SJCRH30 (cell line): ENCODE data around the gene IL11. TPM values are rescaled to one million over a fixed set of nuclear protein-coding genes. Genes with fewer than 3 reads are reported as not detected.

Experiments used
- DNase-seq, 2 experiments: peaks; one replicate each; pipeline ENCODE4 v3.0.0-alpha.2; 2015 to 2020
- H3K27ac ChIP-seq: fragments of 250-450 bp; sonication (Bioruptor Pico); 2 replicates; pipeline ENCODE4 v1.5.1; 2020; ENCODE audit warnings: mild to moderate bottlenecking, moderate library complexity
- H3K27me3 ChIP-seq: fragments of 250-450 bp; sonication (Bioruptor Pico); 2 replicates; pipeline ENCODE4 v1.5.1; 2020; ENCODE audit warnings: mild to moderate bottlenecking, moderate library complexity
- H3K36me3 ChIP-seq: fragments of 250-450 bp; sonication (Bioruptor Pico); 2 replicates; pipeline ENCODE4 v1.5.1; 2020; ENCODE audit warnings: mild to moderate bottlenecking, moderate library complexity
- H3K4me1 ChIP-seq: fragments of 250-450 bp; sonication (Bioruptor Pico); 2 replicates; pipeline ENCODE4 v1.5.1; 2020; ENCODE audit warnings: mild to moderate bottlenecking, moderate library complexity
- H3K4me3 ChIP-seq: fragments of 250-450 bp; sonication (Bioruptor Pico); 2 replicates; pipeline ENCODE4 v1.5.1; 2020; ENCODE audit warnings: mild to moderate bottlenecking, moderate library complexity
- H3K9me3 ChIP-seq: fragments of 250-450 bp; sonication (Bioruptor Pico); replicated peaks from 2 replicates; pipeline ENCODE4 v1.5.1; 2020; ENCODE audit warnings: mild to moderate bottlenecking, moderate library complexity
- total RNA-seq: library from RNA; depleted of rRNA; stranded (reverse); fragments of >200 nt; shearing (Covaris generic); gene quantifications from 2 replicates; pipeline ENCODE4 v1.2.3, GENCODE V29; 2014

IL11 gene
- total RNA-seq, 1 experiment from 2014 or later = 17.8 TPM

DNA sequence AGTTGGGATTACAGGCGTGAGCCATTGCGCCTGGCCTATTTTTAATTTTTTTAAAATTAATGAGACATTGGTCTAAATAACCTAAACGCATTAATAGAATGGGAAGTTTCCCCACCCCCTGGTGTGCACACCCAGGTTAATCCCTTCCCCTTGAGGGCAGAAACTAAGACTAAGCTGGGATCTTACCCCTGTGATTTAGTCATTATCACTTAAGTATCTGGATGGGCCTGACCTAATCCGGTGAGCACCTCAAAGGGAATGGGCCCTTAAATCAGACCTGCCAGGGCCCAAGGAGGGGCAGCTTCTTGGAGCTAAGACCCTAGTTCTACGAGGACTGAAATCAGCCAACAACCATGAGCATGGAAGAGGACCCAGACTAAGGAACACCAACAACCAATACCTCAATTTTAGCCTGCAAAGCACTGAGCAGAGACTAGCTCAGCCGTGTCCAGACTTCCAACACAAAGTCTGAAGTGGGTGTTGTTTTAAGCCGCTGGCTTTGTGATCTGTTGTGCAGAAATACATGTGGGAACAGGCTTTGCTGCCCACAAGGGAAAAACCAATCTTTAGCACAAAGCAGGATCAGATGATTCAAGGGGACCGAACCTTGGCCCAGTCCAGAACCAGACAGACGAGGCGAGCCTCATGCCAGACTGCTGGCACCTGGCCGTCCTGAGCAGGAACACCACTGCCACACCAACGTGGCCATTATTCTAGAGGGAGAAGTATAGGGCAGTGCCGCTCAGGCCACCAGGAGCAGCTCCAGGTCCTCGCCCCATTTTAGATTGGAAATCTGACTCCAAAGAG is 30.2 kb upstream of the IL11 start:
- Histone ChIP-seq H3K27ac (no peak overlapping the region), H3K9me3 (no peaks in the 10 kb centered on the region), H3K36me3 (peaks cover 42% of the 10 kb centered on the region), H3K4me3 (no peak overlapping the region), H3K27me3 (no peaks in the 10 kb centered on the region), H3K4me1 (no peaks in the 10 kb centered on the region)
- DNase-seq = no peak

DNA sequence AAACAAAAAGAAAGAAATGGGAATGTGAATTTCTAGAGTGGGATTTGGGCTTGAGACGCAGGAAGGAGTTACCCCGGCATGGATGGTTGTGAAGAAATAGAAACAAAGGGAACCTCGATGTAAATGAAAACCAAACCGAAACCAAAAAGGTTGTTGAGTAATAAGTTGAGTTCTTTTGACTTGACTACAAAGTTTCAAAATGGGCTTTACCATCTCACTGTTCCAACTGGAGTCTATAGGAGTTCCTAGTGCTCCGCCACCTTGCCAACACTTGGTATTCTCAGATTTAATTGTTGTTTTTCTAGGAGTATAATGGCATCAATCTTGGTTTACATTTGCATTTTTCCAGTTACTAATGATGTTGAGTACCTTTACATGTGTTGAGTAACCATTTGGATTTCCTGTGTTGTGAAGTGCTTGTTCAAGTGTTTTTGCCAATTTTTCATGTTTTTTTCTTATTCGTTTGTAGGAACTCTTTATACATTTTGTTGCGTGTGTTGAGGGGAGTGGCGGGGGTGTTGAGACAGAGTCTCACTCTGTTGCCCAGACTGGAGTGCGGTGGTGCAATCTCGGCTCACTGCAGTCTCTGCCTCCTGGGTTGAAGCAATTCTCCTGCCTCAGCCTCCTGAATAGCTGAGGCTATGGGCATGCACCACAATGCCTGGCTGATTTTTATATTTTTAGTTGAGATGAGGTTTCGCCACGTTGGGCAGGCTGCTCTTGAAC is 28.1 kb upstream of the IL11 start:
- Histone ChIP-seq H3K4me1 (no peaks in the 10 kb centered on the region), H3K27ac (no peak overlapping the region), H3K4me3 (no peak overlapping the region), H3K9me3 (no peaks in the 10 kb centered on the region), H3K36me3 (peaks cover 28% of the 10 kb centered on the region), H3K27me3 (no peaks in the 10 kb centered on the region)
- no peak for DNase-seq

DNA sequence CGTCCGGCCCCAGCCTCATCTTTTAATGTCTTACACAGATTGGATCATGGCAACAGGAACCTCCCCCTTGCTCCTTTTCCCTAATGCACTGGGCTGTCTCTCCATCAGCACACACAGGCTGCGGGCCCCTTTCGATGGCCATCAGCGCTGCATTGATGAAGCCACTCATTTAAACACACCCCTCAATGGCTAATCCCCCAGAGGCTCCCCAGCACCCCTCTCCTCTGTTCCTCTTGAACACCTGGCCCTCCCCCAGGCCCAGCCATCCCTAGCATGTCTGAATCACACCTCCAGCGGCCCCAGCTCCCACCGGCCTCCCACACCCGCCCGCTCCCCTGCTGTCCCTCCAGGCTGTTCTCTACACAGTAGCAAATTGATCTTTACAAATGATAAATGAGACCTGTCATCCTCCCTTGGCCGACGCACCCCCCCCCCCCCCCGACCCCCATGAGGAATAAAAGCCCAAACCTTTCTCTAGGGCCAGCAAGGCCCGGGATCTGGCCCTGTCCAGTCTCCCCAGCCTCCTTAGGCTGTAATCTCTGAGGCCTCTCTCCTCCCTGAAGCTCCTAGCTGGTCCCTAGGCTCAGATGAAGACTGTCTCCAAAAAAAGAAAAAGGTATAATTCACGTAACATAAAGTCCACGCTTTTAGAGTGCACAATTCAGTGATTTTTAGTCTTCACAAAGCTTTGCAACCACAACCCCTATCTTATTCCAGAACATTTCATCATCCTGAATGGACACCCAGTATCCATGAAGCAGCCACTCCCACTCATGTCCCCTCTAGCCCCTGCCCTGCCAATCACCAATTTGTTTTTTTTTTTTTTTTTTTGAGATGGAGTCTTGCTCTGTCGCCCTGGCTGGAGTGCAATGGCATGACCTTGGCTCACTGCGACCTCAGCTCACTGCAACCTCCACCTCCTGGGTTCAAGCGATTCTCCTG is 22.8 kb upstream of the IL11 start:
- H3K27me3 ChIP-seq = no peaks in the 10 kb centered on the region

DNA sequence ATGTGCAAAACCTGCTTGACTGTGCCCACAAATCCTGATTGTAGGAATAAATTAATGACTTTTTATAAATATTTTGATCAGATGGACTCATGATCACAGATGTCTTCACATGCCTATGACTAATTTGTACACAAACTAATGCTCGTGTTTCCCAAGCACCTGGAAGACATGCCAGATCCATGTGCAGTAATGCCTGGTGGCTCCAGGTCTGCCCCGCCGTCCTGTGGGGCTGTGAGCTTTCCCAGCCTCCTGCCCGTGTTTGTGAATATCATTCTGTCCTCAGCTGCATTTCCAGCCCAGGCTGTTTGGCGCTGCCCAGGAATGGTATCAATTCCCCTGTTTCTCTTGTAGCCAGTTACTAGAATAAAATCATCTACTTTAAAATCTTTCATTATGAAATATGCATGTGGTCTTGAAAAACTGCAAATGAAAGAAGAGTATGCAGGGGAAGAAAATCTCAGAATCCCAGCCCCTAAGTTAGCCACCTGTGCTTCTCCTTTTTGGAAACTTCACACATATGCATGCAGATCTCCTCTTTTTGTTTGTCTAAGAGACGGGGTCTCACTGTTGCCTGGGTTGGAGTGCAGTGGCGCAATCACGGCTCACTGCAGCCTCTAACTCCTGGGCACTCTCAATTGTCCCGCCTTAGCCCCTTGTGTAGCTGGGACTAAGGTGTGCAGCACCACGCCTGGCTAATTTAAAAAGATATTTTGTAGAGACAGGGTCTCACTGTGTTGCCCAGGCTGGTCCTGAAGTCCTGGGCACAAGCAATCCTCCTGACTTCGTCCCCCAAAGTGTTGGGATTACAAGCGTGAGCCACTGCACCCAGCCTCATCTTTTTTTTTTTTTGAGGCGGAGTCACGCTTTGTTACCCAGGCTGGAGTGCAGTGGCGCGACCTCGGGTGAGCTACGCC is 21.7 kb upstream of the IL11 start:
- Histone ChIP-seq H3K4me3 (no peak overlapping the region), H3K27ac (no peak overlapping the region), H3K27me3 (no peaks in the 10 kb centered on the region), H3K9me3 (no peaks in the 10 kb centered on the region), H3K36me3 (peaks cover 35% of the 10 kb centered on the region), H3K4me1 (peaks cover 15% of the 10 kb centered on the region)
- DNase-seq = no peak

More for the DNA sequence above, 22.8 kb upstream of the IL11 start:
- Histone ChIP-seq H3K27ac (no peak overlapping the region), H3K36me3 (peaks cover 23% of the 10 kb centered on the region), H3K4me1 (peaks cover 3% of the 10 kb centered on the region; the same call in 1 of the 2 replicates), H3K4me3 (no peak overlapping the region), H3K9me3 (no peaks in the 10 kb centered on the region)
- no peak for DNase-seq

DNA sequence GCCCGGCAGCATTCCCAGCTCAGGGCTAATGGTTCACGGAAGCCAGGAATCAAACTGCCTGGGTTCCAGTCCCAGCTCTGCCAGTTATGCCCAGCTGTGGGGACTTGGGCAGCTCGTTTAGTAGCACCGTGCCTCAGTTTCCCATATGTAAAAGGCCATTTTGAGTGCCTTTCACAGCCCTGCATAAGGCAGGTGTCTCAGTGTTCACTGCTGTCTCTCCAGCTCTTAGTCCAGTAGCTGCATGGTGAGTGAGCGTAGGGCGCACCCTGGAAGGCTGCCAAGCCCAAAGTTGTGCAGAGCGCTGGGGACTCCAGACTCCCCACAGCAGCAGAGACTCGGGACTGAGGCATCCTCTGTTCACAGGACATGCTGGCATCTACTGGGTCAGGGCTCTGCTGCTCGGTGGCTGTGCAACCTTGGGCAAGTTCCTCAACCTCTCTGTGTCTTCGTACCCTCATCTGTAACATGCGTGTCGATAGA is 21.0 kb upstream of the IL11 start:
- DNase-seq = no peak
- H3K36me3 ChIP-seq = peaks cover 42% of the 10 kb centered on the region
- peaks cover 17% of the 10 kb centered on the region for H3K4me1 ChIP-seq
- no peak overlapping the region for H3K27ac ChIP-seq
- H3K27me3 ChIP-seq = no peaks in the 10 kb centered on the region
- H3K4me3 ChIP-seq = no peak overlapping the region
- no peaks in the 10 kb centered on the region for H3K9me3 ChIP-seq

DNA sequence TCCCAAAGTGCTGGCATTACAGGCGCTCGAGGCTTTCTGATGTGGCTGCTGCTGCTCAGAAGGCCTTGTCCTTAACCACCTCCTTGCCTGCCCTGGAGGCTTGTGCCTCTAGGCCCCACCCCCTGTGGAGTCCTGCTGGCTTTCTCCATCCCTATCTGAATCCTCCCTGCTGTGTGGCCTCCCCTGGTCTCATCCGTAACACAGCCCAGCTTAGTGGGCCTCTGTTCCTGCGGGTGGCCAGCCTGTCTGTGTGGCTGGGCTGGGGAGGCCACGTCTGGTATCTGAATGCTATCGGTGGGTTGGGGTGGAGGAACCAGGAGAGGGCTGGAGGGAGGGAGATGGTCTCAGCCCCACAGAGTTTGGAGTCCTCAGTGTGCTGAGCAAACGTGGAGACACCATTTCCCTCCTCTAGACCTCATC is 20.2 kb upstream of the IL11 start:
- Histone ChIP-seq H3K27me3 (no peaks in the 10 kb centered on the region), H3K4me1 (peaks cover 17% of the 10 kb centered on the region), H3K36me3 (peaks cover 42% of the 10 kb centered on the region), H3K27ac (no peak overlapping the region), H3K9me3 (no peaks in the 10 kb centered on the region), H3K4me3 (no peak overlapping the region)
- DNase-seq = no peak

DNA sequence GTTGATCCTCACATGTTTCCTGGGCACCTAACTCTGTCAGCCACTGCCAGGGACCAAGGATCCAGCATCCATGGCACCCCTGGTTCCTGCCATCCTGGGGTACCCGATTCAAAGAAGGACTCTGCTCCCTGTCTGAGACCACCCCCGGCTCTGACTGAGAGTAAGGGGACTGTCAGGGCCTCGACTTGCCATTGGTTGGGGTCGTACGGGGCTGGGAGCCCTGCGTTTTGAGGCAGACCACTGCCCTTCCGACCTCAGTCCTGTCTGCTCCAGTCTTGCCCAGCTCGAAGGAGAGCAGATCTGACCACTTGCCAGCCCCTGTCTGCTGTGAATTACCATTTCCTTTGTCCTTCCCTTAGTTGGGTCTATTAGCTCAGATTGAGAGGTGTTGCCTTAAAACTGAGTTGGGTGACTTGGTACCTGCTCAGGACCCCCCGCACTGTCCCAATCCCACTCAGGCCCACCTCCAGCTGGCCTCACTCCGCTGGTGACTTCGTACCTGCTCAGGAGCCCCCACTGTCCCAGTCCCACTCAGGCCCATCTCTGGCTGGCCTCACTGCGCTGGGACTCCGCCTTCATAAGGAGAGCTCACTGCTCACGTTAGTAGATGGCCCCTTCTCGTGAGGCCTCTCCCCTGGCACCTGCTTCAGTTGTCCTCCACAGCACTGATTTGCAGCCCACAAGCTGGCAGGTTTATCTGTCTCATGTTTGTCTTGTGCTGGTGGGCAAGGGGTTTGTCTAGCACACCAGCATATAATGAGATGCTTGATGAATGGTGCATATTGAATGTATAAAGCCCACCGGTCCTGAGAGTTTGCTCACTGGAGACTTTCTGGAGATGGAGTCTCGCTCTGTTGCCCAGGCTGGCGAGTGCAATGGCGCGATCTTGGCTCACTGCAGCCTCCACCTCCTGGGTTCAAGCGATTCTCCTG is 19.4 kb upstream of the IL11 start:
- Histone ChIP-seq H3K27ac (no peak overlapping the region), H3K27me3 (no peaks in the 10 kb centered on the region), H3K36me3 (peaks cover 42% of the 10 kb centered on the region), H3K4me1 (peaks cover 17% of the 10 kb centered on the region), H3K9me3 (no peaks in the 10 kb centered on the region), H3K4me3 (no peak overlapping the region)
- no peak for DNase-seq

DNA sequence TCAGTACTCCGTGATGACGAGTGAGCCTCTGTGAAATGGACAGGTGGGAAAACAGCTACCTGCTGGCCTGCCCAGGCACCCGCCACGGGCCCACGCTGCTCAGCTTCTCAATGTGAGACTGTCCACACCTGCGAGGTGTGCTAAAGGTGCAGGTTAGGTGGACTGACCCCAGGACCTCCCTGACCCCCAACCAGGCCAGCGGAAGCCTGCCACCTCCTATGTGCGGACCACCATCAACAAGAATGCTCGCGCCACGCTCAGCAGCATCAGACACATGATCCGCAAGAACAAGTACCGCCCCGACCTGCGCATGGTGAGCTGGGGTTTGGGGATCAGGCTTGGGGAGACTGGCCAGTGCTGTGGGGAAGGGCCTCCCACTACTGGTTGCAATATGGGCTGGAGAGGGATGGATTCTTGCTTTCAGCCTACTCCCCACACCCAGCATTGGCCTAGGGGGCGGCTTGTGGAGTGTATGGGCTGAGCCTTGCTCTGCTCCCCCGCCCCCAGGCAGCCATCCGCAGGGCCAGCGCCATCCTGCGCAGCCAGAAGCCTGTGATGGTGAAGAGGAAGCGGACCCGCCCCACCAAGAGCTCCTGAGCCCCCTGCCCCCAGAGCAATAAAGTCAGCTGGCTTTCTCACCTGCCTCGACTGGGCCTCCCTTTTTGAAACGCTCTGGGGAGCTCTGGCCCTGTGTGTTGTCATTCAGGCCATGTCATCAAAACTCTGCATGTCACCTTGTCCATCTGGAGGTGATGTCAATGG is 17.7 kb upstream of the IL11 start:
- H3K4me3 ChIP-seq = peak overlapping the region; percentile 86
- H3K4me1 ChIP-seq = peaks cover 17% of the 10 kb centered on the region

DNA sequence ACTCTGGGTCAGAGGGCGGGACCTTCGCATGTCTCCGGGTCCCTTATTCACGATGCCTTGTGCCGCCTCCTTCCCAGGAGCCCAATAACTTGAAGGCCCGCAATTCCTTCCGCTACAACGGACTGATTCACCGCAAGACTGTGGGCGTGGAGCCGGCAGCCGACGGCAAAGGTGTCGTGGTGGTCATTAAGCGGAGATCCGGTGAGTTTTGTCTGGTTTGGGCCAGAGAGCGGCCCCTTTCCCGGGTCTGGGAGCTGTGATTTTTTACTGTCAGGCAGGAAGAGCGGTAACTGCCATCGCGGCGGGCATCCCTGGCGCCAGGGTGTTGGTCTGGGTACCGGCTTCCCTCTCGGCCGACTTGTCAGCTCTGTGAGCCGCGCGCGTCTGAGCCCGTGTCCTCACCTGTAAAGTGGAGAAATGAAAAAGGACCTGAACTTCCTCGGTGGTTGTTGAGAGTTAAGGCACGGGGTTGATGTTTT is 16.3 kb upstream of the IL11 start:
- H3K27me3 ChIP-seq = no peaks in the 10 kb centered on the region
- no peaks in the 10 kb centered on the region for H3K9me3 ChIP-seq
- peaks cover 42% of the 10 kb centered on the region for H3K36me3 ChIP-seq
- H3K27ac ChIP-seq = peak overlapping the region; percentile 73; the same call in 1 of the 2 replicates
- peaks cover 17% of the 10 kb centered on the region for H3K4me1 ChIP-seq
- peak overlapping the region; percentile 86 for H3K4me3 ChIP-seq
- no peak for DNase-seq

More for the DNA sequence above, 17.7 kb upstream of the IL11 start:
- no peak overlapping the region for H3K27ac ChIP-seq
- no peak for DNase-seq
- no peaks in the 10 kb centered on the region for H3K9me3 ChIP-seq
- H3K27me3 ChIP-seq = no peaks in the 10 kb centered on the region
- peaks cover 42% of the 10 kb centered on the region for H3K36me3 ChIP-seq

DNA sequence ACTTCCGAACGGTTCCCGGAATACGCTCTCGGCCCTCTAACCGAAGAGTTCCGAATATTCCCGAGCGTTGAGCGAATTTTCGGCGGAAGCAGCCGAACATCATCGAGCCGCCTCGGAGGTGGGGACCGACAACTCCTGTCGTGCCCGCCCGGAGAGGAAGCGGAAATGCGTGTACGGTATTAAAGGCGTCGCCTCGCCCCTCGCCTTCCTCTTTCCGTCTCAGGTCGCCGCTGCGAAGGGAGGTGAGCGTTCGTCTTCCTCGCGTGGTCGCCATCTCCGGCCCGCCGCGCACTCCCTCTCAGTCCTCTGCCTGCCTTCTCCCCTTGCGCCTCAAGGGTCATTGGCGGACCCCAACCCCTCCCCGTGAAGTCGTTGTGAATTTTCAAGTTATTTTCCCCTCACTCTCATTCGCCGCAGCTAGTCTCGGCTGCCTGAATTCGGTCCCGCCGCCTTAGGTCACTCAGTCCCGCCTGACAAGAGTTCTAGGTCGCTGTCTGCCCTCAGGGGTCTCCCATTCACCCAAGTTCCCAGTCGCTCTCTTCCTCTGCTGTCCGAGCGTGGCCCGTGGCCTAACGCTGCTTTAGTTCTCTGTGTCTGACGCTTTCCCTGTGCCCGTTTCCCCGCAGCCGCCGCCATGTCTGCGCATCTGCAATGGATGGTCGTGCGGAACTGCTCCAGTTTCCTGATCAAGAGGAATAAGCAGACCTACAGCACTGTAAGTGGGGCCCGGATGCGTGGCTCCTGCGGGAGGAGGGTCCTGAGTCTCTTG is 15.6 kb upstream of the IL11 start, which contains the start of gene RPL28:
Gene RPL28 (plus strand): TSS at position 209 of the 769 bp plus-strand sequence. CDS start 426 bp downstream, at position 635.
- H3K4me3 ChIP-seq = peak within 1 kb of the TSS; percentile 86
- H3K27me3 ChIP-seq = no peaks in the 10 kb centered on the region
- H3K9me3 ChIP-seq = no peaks in the 10 kb centered on the region
- peaks cover 42% of the 10 kb centered on the region for H3K36me3 ChIP-seq
- peaks cover 17% of the 10 kb centered on the region for H3K4me1 ChIP-seq
- H3K27ac ChIP-seq = peak within 1 kb of the TSS; percentile 73
- DNase-seq = peak; percentile 98 to 99

DNA sequence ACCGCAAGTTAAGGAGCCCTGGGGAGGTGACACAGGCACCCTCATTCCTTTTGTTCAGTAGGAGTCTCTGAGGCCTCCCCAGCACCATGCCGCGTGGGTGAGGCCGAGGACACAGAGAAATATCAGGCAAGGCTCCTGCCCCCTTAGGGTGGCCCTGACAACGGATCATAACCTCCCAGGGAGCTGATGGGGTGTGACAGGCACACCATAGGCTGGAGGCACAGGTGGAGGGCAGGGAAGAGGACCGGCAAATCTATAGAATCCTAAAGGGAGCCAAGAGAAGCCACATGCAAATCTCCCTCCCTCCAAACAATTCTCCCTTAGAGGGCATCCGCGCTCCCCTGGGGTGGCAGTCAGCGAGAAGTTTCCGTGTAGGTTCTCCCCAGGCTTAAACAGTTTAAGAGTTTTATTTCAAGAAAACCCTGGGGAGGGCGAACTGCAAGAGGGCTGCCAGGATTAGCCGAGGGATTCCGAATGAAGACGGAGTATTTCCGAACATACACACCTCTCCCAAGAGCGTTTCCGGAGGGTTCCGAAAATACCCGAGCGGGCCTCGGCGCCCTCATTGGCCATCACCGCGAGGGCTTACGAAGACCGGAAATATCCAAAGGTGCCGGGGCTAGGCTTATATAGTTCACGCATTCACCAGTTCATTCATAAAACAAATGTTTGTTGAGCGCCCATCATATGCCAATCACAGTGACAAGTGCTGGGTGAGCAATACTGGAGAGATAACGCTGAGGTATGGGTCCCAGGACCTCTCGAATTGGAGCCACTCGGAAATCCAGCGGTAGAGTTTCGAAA is 14.9 kb upstream of the IL11 start:
- no peaks in the 10 kb centered on the region for H3K9me3 ChIP-seq
- H3K36me3 ChIP-seq = peaks cover 38% of the 10 kb centered on the region
- peak; percentile 95 to 97 for DNase-seq
- H3K4me3 ChIP-seq = peak overlapping the region; percentile 86
- H3K4me1 ChIP-seq = peaks cover 17% of the 10 kb centered on the region
- H3K27ac ChIP-seq = peak overlapping the region; percentile 73
- no peaks in the 10 kb centered on the region for H3K27me3 ChIP-seq
